GM18507 (cell line): ENCODE measurements around the gene ST3GAL4.

Source experiments
- DNase-seq: peaks from one replicate; pipeline ENCODE4 v3.0.0; 2011; ENCODE audit warnings: low read depth; ENCODE audit not compliant: insufficient read length; ENCODE audit errors: extremely low spot score
- FAIRE-seq: peaks from 2 replicates; lab custom pipeline; 2011; peaks lifted over from hg19 to GRCh38; lab: Jason Lieb, UNC

ST3GAL4 gene

DNA sequence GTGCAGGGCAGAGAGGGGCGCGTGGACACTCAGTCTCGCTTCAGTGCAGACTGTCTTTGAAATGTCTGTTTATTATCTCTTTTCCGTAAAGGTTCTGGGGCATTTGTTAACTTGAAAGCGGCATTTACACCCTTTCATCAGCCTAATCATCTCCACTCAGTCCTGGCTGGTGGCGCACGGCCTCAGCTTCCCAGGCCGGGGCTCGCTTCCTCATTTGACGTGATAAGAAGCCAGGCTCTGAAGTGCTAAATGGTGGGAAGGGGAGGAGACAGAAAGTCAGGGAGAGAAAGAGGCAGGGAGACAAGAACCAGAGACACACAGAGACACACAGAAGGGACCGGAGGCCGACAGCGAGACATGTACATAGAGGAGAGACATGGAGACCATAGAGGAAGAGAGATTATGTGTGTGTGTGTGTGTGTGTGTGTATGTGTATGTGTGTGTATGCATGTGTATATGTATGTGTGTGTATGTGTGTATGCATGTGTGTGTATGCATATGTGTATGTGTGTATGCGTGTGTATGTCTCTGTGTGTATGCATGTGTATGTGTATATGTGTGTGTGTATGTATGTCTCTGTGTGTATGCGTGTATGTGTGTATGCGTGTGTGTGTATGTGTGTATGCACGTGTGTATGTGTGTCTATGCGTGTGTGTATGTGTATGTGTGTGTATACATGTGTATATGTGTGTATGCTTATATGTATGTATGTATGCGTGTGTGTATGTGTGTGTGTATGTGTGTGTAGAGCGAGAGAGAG is 101.5 kb downstream of the ST3GAL4 start:
- FAIRE-seq = no peak
- DNase-seq = no peak

DNA sequence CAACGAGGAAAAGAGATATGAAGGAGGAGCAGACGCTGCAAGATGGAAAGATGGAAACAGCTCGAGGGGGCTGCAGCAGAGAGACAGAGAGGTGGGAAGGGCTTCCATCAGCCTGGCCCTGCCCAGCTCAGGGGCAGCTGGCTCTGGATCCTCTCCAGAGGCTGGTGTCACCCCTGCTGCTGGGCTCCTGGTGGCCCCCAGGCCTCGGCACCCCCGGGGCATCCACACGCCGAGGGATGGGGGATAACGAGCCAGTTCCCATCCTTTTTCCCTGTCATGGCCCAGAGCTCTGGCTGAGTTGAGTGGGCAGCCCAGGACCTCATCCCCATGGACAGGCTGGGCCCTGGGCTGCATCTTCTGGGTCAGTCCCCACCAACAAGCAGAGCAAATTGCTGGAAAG is 102.3 kb downstream of the ST3GAL4 start:
- no peak for DNase-seq
- FAIRE-seq = no peak

DNA sequence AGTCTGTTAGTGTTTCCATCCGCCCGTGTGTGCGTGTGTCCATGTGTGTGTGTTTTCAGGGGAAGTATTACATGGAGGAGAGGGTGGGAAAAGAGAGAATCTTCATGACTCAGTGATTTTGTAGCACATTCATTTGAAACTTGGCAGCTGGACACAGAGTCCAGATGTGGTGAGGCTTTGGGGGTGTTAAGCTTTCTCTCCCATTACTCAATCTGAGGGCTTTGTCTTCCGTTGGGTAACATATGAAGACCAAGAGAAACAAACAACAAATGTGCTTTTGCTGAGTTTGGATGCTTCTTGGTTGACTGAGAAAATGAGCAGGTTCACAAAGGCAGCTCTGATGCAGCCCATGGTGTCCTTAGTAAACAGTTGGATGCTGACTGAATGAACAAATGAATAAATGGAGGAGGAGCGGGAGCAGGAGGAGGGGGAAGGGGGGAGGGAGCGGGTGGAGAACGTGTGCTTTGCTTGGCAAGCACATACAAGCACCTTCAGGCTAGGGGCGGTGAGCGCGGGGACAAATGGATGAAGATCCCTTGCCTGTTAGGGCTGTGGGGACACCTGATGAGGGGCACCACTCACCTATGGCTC is 104.3 kb downstream of the ST3GAL4 start:
- no peak for DNase-seq
- no peak for FAIRE-seq

DNA sequence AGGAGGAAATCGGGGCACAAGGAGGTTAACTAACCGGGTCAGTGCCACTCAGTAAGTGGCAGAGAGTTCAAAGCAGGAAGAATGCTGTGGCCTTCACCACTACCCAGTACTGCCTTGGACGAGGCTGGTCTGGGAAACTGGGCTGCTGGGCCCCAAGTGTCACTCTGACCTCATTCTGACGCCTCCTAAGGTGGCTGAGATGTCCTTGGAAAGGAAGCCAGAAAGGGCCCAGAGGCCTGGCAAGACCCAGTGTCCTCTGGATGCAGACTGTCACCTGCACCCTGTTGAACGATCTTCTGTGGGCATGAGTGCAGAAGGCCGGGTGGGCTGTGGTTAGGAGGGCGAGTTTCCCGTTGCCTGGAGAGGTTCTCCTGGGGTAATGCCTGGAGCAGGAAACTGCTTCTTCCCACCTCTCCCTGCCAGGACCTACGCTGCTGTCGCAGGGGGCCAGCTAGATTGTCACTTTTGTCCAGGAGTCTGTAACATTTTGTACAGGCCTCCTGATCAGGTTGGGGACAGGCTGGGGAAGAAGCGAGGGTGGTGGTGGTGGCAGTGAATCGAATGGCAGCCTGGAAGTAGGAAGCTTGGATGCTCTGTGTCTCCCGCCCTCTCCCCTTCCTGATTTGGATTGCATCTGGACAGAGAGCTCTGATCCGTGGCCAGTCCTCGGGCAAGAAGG is 105.1 kb downstream of the ST3GAL4 start:
- no peak for FAIRE-seq
- DNase-seq = no peak

DNA sequence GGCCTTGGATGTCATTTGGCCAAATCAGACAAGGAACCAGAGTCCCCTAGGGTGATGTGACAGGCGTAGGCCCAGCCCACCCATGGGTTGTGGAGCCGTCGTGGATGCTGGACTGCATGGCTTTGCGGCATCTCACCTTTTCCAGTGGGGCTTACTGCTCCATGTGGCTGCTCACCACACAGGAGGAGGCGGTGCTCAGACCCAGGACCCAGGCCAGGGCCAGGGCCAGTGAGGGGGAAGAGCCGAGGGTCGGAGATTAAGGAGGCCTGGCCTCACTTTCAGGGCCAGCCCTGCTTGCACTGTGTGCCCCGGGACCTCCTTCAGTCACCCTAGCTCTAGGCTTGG is 105.6 kb downstream of the ST3GAL4 start:
- DNase-seq (no peak), FAIRE-seq (no peak)

GRCh38 chr11:126461996-126462395 is 106.5 kb downstream of the ST3GAL4 start:
- FAIRE-seq = no peak
- DNase-seq = no peak

DNA sequence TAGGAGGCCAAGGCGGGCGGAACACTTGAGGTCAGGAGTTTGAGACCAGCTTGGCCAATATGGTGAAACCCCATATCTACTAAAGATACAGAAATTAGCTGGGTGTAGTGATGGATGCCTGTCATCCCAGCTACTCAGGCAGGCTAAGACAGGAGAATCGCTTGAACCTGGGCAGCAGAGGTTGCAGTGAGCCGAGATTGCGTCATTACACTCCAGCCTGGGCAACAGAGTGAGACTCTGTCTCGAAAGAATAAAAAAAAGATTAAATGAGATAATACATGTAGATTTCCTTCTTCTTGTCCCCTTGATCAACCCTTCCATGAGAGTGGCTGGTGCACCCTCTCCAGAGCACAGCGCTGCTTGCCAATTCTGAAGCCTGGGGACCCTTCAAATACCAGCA is 106.9 kb downstream of the ST3GAL4 start:
- no peak for FAIRE-seq

More for the DNA sequence above, 106.9 kb downstream of the ST3GAL4 start:
- DNase-seq = no peak
